T follicular helper cell (primary cell): ENCODE measurements around the gene TLR6.

Experiments used
- DNase-seq: peaks from one replicate; pipeline ENCODE4 v3.0.0-alpha.2; 2020; ENCODE audit warnings: low read depth
- total RNA-seq, 2 experiments: gene quantifications; one replicate each; lab custom pipeline; 2026; lab: John Stamatoyannopoulos, UW

TLR6 gene, protein sequence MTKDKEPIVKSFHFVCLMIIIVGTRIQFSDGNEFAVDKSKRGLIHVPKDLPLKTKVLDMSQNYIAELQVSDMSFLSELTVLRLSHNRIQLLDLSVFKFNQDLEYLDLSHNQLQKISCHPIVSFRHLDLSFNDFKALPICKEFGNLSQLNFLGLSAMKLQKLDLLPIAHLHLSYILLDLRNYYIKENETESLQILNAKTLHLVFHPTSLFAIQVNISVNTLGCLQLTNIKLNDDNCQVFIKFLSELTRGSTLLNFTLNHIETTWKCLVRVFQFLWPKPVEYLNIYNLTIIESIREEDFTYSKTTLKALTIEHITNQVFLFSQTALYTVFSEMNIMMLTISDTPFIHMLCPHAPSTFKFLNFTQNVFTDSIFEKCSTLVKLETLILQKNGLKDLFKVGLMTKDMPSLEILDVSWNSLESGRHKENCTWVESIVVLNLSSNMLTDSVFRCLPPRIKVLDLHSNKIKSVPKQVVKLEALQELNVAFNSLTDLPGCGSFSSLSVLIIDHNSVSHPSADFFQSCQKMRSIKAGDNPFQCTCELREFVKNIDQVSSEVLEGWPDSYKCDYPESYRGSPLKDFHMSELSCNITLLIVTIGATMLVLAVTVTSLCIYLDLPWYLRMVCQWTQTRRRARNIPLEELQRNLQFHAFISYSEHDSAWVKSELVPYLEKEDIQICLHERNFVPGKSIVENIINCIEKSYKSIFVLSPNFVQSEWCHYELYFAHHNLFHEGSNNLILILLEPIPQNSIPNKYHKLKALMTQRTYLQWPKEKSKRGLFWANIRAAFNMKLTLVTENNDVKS
- 9.6 to 17.7 reads per million in 2 experiments for total RNA-seq

DNA sequence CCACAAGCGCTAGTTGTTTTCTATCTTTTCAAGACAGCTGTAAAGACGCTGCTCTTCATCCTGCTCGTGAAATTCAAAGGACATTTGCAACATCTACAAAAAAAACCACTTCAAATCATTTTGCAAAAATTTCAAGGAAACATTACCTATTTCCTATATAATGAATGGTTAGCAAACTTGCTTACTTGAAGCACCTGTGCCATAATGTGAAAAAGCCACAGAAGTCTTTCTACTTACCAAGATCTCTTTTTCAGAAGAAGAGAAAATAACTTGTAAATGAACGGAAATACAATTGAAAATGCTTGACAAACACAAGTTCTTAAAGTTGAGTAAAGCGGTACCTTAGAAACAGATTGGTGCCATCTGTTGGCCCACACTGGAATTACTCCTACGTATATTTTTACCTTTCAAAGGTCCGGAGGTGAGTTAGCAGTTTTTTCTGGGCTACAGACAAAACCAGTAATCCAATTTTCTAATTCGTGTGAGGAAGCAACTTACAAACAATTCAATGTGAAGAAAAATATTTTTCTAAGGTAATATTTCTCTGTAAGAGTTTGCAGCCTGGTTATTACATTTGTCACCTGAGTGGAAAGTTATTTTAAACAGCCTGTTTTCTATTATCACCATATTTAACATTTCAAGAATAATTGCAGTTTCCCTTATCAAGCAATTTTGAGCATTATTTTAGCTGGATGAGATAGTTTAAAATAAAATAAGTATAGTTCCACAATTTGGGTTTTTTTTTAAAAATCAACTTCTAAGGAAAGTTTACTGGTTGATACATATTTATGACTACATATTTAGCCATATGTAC, at the start of gene TLR6:
TLR6 (minus strand) TSS at position 294 of the 814 bp plus-strand sequence. CDS start 27,344 bp downstream, outside the sequence.
- DNase-seq: peak; percentile 53

DNA sequence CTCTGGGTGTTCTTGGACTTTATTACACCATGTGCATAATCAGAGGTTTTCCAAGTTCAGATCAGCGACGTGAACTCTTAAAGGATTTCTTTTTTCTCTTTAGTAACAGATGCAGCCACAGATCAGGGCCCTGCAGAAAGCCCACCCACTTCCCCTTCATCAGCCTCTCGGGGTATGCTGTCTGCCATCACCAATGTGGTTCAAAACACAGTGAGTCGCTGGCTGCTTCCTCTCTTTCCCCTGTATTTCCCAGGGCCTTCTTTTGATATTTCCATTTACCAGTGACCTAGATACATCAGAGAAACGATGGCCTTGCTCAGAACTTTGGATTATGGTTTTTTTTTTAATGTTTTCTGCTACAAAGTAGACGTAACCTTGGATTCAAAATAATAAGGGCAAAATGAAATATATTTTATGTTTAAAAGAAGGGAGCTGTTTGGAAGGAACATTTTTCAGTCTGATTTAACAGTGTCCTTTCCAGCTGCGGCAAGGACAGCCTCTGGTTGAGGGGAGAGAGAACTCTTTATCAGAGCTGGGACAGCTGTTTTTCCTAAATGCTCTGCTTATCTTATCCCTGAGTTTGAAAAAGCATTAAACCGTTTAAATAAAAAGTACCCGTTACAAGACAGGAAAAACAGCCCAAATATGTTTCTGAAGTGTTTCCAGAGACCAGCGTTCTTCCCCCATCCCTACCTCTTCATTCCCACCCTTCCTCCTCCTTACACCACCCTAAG, 49.2 kb upstream of the TLR6 start:
- no peak for DNase-seq

DNA sequence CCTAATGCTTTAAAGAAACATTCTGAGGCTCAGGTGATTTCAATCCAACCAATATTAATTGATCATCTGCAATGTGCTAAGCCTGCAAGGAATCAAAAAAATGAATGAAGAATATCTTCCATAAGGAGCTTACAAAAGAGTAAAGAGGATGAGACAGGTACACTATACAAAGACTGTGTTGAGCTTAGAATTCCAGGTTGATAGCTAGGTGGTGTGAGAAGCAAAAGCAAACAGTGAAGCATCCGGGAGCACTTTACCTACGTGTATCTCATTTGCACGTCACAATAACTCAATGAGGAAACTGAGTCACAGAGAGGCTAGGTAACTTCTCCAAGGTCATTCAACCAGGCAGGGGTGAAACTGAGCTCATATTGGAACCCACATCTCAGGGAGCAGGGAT, 48.1 kb upstream of the TLR6 start:
- DNase-seq: no peak

DNA sequence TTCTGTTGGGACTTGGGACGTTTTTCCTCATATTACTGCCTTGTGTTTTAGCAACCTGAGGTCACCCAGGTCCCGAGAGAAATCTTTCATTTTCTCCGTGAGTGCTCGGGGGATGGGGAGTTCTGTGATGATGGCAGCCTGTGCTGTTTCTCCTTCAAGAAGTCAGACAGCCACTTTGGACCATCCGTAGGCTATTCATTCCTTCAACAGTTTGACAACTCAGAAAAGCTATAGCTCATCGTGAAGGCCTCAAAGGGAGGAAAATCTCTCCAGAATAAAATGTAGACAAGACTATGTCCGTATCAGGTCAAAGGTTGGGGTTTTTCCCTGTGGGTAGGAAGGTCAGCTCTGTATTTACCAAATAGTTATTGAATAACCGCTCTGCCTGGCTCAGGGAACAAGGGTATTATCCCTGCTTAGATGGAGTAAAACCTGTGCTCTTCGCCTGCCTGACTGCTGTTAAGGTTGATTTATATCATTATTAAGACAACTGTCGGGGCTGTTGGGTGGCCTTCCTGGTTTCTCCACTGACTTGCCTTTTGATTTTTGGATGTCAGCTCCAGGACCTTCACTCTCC, 47.6 kb upstream of the TLR6 start:
- DNase-seq: no peak

DNA sequence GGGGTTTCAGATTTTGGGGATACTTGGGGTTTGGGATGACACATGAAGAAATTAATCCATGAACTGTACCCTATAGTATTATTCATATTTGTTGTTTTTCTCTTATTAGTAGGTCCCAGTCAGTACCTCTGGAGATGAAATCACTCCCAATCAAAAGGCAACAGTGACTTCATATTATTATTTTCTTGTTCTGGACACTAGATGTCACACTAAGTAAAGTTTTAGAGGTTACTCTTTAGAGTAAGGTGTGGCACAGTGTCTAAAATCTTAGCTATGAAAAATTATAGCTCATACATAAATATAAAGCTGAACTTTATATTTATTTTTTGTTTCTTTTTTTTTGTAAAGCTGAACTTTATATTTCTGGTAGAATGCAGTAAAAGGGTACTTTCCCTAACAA, 46.1 kb upstream of the TLR6 start:
- no peak for DNase-seq

DNA sequence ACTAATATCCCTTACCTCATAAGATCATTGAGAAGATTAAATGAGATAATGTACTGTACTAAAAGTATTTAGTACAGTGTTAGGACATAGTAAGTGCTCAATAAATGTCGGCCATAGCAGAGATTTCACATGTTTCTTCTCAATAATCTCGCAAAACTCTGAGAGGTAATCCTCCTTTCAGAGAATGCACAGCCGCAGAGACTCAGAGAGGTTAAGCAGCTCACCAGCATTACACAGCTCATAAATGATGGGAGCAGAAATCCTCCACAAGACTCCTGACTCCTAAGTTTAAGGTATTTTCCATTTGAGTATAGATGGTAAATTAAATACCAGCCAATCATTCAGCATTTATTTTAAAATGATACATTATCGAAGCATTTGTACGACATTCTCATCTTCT, 45.6 kb upstream of the TLR6 start:
- no peak for DNase-seq

DNA sequence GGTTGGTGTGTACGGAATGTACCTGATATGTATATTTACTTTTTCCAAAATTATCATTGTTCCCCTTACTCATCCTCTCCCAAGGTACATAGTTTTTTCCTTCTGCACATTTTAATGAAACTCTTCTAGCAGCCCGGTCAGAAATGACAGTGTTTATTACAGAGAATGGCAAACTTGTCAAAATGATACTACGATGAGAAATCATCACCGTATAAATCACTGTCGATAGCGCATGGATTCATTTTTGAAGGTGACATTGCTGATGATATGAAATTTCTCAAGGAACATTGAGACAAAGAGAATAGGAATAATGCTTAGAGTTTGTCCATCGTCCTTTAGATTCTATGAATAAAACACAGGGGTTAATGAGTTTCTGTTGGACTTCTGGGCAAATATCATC, 41.6 kb upstream of the TLR6 start:
- DNase-seq: no peak

DNA sequence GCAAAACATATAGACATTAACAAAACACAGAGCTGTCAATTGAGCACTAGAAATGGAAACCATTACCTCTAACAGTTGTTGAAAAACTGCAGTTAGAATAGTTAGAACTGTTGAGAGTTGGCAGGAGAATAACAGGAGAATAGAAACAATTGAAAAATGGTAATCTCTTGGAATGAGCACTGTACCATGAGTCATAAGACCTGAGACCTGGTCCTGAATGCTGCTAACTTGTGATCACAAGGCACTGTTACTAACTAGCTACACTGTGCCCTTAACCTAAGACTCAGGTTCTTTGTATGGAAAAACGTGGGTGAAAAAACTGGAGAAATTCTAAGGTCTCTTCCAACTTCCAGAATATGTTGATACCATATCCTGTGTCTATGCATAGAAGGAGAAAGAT, 40.3 kb upstream of the TLR6 start:
- no peak for DNase-seq

DNA sequence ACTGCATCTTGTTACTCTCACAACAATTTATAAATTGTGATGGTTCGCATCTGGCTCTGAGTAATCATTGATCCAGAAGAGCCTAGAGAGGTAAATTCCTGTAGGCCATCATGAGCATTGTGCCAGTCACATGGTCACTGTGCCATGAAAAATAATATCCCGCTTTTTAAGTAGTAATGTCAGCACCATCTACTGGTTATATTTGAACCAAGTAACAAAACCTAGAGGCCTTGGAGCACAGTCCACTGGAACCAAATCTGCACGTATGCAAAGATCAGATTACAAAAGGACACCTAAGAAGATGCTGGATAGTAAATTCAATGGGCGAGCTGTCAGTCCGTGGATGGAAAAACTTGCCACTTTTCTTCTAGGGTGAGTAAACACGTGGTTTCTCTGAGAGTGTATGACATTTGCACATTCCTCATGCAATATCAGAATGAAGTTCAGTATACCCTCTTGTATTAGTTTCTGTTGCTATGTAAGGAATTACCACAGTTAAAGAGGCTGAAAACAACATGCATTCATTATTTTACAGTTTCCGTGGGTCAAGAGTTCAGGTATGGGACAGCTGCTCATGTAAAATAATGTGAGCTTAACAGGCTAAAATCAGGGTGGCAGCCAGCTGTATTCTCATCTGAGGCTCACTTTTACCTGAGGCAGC, 37.8 kb upstream of the TLR6 start:
- DNase-seq: no peak

DNA sequence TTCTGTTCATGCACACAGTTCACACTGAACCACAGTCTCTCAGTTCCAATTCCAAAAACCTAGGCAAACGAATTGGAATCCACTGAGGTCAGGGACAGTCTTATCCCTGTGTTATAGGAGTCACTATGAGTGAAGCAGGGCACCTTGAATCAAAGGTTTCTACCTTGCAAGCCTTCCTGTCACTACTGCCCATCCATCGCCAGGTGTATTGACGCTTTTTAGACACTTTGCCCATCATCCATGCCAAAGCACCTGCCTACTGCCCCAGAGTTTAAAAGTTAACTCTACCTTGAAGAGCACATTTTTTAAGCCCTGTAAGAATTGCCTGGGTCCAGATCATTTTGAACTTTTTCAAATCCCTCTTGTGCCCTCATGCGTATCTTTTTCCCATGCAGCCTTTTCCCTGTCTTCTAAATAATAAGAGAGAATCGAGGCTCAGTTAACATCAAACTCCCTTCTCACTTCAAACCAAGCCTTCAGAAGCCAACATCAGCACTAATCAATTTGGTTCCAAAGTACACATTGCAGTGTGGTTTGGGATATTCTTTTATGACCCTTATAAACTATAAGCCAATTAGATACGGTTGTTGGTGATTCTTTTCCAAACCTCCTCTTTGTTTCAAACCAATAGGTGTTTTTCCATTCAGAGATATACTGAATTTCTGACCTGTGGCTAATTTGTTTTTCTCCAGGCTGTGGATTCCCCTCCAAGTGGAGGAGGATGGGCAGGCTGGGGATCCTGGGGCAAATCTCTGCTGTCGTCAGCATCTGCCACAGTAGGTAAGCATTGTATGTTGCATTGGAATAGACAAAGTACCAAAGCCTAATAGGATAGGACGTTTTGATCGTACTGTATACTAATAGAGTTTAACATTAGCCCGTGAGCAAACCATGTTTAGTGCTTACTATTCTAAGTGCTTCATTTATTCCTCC, 34.7 kb upstream of the TLR6 start:
- no peak for DNase-seq

DNA sequence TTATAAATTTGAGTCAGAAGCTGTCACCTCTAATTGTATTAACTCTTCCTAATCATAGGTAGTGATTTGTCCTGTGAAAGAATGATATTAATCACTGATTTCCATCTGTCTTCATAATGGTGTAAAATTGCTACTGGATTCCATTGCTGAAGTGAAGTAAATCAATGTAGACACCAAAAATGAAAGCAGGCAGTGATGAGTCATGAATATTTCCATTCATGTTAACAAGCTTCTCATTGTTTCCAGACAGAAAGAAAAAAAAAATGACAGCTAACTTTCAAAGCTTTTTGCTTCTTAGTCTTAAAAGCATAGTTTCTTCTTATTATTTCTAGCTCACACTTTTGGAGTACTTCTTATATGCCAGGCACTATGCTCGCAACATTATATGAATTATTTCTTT, 32.5 kb upstream of the TLR6 start:
- no peak for DNase-seq

DNA sequence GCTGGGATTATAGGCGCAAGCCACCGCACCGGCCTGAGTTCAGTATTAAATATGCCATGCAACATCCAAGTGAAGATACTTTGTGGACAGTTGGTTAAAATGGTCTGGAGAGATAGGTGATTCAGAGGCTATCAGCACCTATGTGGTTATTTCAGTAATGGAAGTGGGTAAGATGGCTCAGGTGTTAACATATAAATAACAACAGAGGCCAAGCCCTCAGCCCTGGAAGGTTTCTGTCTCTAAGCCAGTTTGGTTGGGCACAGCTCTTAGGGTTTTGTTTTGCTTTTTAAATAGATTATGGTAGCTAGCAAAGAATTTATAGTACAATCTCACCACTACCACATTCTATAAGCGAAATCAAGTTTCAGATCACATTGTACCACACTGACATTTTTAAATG, 27.6 kb upstream of the TLR6 start:
- no peak for DNase-seq

DNA sequence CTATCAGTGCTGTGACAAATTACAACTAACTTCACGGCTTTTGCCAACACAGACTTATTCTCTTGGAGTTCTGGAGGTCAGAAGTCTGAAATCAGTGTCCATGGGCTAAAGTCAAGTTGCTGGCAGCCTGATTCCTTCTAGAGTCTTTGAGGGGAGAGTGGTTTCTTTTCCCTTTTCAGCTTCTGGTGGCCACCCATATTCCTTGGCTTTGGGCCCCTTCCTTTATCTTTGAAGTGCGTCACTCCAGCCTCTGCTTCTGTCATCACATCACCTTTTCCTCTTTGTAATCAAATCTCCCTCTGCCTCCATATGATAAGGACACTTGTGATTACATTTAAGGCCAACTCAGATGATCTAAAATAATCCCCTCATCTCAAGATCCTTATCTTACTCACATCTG, 20.0 kb upstream of the TLR6 start:
- DNase-seq: no peak

DNA sequence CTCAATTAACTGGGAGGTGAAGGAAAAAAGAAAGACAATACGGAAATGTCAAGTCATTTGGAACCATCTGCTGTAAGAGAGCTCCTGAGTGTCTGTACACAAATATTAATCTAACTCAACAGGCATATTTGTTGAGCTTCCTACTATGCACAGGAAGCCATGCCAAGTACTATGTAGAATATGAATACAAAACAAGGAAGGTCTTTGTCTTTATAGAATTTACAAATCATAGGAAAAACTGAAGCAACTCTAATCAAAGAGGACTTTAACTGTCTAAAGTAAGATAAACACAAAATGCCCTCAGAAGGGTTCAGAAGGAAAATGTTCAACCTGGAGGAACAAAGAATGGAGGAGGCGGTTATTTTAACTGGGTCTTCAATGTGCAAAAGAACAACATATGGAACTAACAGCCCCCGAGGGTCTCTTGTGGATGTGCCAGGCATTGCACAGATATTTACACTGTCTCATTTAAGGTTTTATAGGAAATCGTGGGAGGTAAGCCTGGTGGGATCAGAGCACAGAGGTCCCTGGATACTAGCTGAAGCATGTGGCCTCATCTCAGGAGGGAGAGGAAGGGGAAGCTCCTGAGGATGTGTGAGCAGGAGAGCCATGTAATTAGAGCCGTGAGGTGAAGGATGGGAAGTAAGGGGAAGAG, 16.8 kb upstream of the TLR6 start:
- DNase-seq: no peak

DNA sequence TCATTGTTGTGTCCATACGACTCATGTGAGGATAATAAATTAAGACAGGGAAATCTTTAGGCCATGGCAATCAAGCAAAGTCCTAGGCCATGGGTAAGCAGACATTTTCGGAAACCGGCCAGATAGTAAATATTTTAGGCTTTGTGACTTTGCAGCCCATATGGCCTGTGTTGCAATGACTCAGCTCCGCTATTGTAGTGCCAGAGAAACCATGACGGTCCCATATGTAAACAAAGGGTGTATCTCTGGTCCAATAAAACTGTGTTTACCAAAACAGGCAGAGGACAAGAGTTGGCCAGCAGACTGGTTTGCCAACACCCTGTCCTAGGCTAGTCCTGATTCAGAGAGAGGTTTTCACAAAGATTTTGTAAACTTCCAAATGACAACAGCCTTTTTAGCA, 16.0 kb upstream of the TLR6 start:
- DNase-seq: no peak

DNA sequence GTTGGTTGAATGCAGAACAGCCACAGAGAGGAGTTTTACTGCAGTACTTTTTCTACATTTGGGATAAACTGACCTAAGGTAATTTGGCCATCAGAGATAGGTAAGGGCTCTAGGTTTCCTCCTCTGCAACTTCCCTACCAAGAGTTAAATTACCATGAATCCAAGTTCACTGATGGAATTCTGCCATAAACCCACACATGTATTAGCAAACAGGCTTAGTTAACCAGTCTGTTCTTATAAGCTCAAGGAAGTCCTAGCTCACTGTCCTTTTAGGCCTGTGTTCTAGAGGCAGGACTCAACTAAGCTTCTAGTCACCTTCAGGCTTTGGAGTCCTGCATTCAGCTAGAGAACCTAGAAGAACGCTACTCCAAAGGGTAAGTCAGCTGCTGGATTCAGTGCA, 15.0 kb upstream of the TLR6 start:
- DNase-seq: no peak

DNA sequence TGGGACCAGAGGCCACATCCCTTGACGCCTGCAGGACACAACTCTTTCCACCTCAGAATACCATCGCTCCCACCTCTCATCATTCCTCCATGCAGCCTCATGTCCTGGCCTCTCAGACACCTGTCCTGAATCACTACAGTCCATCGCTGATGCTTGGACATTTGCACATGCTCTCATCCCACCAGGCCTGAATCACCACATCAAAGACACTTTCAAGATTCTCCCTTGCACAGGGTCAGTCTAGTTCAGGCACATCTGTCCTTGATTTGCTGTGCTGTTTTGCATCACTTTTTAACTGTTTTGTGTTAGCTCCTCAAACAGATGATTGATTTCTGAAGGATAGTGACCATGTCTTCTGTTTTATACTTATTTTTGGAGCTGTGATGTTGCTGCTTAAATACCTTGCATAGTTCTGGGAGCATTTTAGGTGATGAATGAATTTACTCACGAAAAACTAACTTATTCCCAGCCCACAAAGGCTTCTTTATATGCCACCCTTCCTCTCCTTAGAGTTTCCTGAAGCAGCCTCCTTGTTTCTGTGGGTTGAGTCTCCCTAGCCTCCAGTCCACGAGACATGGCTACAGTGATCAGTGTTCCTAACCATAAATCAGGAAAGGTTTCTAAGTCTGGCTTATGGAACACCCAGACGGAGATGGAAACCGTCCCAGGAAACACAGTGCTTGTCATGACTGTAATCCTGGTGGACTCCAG, 13.6 kb upstream of the TLR6 start:
- no peak for DNase-seq

DNA sequence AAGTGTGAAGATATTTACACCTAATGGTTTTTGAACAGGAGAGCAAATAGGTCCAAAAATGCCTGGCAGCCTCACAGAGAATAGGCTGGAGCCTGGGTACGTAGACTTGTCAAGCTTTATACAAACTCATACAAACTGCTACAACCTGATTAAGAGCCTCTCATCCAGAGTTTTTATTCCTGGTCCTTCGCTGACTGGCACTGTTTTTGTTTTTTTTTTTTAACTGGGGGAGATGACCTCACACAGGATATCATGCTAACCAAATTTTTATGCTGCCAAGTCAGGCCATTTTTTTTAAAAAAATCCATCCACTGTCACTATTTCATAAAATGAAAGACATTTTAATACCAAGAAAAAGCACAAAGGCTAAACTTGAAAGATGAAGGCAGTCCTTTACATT, 12.9 kb upstream of the TLR6 start:
- DNase-seq: no peak
